Renal cortex interstitium (tissue), 15 donors: ENCODE results near the gene CBFA2T3. TPM values are rescaled to one million over a fixed set of nuclear protein-coding genes. Genes with fewer than 3 reads are reported as not detected.
"Not testable (repeated sequence)": the region's sequence is repeated elsewhere in the genome, so short reads cannot be mapped to it uniquely, and the experiment has no call there.

Source experiments
- DNase-seq, 11 donors: peaks; one replicate each; pipeline ENCODE4 v3.0.0-alpha.2; 2013; ENCODE audit warnings: low read depth in 9 of 11, low spot score in 4 of 11; ENCODE audit errors: extremely low read depth in 1 of 11
- long read RNA-seq, 16 experiments: transcript quantifications; one replicate each; lab custom pipeline, GENCODE V29; 2026
- polyA plus RNA-seq, 3 donors: library from polyadenylated mRNA; unstranded; fragments of 120-200 nt; gene quantifications; one replicate each; pipeline ENCODE4 v1.2.1, GENCODE V29; 2013; ENCODE audit not compliant: insufficient read length in 3 of 3

Gene CBFA2T3
- 1 to 10 TPM; 2.6 to 5.5 (median 2.7) TPM for polyA plus RNA-seq
- long read RNA-seq, donor 1: 0 reads
- long read RNA-seq, donor 2, partial matches to known transcripts: 6 of 6 reads
- long read RNA-seq, donor 2, other reads (novel, unspliced or antisense): 0 of 6 reads
- long read RNA-seq, donor 3: 0 reads
- long read RNA-seq, donor 4: 0 reads
- long read RNA-seq, donor 5: 0 reads
- long read RNA-seq, donor 6: 0 reads
- long read RNA-seq, donor 7: 0 reads
- long read RNA-seq, donor 8: 0 reads
- long read RNA-seq, donor 9: 0 reads
- long read RNA-seq, donor 10: 0 reads
- long read RNA-seq, donor 11: 0 reads
- long read RNA-seq, donor 12: 0 reads
- long read RNA-seq, donor 13: 0 reads
- long read RNA-seq, donor 14: 0 reads
- long read RNA-seq, donor 15: 0 reads
- long read RNA-seq, donor 16, full-length matches to known transcripts: 2 of 2 reads
- long read RNA-seq, donor 16, partial matches to known transcripts: 0 of 2 reads
- long read RNA-seq, donor 16, other reads (novel, unspliced or antisense): 0 of 2 reads

DNA sequence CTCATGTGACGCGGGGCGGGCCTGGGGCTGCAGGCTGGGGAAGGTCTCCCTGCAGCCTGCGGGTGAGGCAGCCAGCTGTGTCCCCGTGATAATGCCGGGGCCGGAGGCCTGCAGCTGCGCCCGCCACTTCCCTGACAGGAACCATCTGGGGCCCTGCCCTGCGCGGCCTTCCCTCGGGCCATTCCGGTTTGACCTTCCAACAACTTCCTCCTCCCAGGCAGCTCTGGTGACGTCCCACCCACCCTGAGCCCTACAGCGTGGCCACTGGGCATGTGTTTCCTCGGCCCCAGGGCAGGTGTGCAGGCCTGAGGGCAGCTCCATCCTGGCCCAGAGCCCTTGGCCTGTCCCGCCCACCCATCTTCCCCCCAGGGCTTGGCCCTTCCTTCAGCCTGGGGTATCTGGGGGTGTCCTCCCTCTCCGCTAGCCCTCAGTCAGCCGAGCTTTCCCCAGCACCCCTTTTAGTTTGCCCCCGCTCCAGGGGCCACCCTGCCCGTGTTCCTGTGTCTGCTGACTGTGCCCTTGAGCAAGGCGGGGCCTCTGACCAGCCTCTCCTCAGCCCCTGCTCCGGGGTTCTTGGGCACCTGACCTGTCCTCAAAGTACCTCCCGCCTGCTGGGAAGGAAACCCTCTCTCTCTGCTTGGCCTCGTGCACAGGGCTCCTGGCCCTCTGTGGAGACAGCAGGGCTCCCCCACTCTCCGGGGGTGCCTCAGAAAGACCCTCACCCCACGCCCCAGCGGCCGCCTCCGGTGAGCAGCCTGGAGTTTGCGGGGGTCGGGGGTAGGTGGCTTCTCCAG, at the start of gene CBFA2T3:
Gene CBFA2T3, minus strand, starts transcription at position 190 of the 794 bp plus-strand sequence. CDS start 400 bp downstream, outside the sequence.
- peak in 10 of 11 donors; percentile 41 to 72 (median 68) for DNase-seq

DNA sequence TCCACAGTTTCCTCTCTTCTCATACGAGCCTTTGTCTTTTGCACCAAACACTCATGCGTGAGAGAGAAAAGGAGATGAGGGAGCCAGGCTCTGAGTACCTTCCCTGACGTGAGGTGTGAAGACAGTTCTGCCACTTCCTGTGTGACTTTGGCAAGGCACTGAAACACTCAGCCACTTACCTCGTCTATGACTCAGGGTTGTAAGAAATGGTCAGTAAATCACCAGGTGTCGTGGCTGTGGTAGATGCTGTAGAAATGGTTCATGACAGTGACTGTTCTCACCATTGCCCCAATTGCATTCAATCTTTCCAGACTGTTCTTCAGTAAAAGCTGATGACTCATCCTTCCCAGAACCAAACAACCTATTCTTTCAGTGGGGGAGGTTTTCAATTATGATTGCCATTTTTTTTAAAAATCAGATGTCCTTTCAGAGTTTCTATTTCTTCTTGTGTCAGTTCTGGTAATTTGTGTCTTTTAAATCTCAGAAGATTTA, 49.2 kb upstream of the CBFA2T3 start:
- no peak for DNase-seq

DNA sequence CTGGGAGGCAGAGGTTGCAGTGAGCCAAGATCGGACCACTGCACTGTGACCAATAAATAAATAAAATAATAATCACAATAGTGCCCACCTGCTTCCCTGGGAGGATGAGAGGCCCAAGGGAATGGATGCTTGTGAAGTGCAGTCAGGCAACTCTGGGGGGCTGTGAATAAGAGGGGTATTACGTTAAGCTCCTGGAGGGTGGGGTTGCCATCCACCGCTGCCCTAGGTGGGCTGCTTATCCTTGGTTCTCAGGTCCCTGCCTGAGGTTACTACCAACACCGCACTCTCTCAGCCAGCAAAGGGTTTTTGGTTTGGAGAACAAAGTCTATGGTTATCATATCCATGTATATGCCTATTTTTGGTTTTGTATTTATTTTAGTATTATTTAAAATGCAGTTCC, 48.6 kb upstream of the CBFA2T3 start:
- no peak for DNase-seq

DNA sequence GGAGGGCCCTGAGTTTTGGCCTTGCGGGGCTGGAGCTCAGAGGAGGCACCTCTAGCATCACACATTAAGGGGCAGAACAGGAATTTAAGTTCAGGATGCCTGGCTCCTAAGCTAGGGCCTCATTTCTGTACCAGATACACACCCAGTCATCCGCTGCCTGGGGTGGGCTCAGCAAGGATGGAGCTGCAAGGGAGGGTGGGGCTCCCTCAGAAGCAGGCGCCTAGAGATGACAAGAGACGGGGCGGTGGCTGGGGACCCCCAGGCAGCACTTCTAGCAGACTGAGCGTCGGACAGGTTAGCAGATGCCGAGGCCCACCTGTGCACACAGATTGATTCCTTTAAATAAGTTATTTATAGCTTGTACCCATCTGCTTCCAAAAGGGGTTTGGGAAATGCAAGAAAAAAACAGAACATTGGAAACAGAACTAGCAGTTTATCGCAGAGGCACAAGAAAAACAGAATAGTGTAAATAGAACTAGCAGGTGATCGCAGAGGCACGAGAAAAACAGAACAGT, 47.6 kb upstream of the CBFA2T3 start:
- no peak for DNase-seq

DNA sequence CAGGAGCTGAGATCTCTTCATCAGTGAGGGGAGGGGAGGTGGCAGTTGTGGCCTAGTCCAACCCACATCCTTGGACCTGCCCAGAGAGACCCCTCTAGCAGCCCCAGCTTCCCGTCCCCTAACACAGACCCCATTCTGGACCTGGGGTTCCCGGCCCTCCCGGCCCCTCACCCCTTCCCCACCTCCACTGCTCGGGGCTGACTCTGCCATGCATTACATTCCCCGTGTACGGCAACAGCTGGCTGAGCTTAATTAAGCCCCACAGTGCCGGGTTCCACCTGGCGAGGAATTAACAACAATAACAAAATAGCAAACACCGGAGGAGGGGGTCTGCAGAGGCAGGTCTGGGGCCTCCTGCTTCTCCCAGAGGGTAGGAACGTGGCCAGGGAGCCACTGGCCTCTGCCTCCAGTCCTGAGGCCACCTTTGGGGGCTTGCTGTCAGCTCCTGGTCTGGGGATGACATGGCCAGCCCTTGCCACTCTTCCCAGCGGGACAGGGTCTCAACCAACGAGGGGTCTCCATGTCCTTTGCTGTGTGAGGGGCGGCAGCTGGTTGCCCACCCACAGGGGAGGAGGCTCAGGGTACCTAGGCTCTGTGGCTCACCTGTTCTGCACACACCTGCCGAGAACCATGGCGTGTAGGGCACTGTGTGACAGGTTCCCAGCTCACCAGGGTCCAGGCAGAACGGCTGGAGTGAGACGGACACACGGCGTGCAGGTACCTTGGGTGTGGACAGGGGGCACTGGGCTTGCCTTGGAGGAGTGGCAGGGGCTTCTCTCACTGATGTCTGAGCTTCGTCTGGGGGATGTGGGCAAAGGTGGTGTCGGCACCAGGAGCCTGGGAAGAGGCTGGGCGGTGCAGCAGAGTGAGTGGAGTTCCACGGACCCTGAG, 46.9 kb upstream of the CBFA2T3 start:
- no peak for DNase-seq

DNA sequence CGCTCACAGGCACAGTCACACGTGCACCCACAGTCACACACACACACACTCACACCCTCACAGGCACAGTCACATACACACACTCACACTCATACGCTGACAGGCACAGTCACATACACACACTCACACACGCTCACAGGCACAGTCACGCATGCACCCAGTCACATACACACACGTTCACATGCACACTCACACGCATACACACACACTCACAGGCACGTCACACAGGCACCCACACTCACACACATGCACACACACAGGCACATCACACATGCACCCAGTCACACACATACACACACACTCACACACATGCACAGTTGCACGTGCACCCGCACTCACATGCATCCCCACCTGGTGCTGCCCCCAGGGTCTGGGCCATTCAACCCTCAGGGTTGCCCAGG, 46.1 kb upstream of the CBFA2T3 start:
- no peak for DNase-seq

DNA sequence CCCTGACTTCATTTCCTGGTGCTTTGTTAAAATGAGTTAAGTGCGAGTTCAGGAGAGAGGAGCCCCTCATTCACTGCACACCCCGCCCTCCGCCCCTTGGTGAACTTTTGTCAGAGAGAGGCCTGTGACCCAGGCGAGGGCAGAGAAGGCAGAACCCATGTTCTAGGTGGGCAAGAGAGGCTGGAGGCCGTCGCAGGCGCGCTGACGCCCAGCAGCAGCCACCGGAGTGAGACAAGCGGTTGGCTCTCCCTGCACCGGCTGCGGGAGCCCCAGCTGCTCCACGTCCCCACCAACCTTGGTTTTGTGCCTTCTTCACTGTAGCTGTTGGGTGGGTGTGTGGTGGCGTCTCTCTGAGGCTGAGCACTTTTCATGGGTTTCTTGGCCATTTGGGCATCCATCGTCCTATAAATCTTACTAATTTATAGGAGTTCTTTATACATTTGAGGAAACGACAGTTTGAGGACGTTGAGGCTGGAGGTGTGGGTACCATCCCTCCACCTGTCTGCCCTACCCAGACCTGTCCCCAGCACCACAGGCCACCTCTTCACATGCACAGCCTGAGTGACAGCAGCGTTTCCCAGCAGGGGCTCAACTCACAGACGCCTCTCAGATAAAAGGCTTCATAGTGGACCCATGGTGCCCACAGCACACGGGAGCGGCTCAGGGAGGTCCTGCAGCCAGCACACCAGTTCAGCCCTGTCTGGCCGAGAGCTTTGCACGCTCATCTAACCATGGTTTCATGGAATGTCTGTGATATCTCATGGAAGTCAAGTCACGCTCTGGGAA, 45.2 kb upstream of the CBFA2T3 start:
- DNase-seq: no peak

DNA sequence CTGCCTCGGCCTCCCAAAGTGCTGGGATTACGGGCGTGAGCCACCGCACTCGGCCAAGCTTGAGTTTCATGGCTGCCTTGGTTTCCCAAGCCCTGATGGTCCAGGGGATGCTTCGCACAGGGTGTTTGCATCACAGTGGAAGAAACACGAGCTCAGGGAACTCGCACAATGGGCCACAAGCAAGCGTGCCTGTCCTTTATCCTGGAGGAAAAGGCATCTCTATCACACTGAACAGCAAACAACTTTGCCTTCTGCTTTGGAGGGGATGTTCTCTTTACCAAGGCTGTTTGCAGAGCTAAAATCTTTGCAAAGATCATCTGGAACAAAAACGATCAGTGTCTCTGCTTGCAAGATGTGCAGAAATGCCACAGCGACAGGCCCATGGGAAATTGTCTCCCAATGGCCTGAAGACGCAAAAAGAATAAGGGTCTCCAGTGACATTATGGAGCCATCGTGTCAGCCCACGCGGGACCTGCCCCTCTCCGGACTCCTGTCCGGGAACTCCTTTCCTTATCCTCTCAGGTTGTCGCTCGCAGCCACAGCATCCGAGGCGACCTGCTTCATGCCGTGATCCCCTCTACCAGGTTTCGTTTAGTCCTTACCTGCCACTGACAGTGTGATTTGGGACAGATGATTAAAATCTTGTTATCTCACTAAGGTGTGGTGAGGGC, 44.1 kb upstream of the CBFA2T3 start:
- DNase-seq: no peak

DNA sequence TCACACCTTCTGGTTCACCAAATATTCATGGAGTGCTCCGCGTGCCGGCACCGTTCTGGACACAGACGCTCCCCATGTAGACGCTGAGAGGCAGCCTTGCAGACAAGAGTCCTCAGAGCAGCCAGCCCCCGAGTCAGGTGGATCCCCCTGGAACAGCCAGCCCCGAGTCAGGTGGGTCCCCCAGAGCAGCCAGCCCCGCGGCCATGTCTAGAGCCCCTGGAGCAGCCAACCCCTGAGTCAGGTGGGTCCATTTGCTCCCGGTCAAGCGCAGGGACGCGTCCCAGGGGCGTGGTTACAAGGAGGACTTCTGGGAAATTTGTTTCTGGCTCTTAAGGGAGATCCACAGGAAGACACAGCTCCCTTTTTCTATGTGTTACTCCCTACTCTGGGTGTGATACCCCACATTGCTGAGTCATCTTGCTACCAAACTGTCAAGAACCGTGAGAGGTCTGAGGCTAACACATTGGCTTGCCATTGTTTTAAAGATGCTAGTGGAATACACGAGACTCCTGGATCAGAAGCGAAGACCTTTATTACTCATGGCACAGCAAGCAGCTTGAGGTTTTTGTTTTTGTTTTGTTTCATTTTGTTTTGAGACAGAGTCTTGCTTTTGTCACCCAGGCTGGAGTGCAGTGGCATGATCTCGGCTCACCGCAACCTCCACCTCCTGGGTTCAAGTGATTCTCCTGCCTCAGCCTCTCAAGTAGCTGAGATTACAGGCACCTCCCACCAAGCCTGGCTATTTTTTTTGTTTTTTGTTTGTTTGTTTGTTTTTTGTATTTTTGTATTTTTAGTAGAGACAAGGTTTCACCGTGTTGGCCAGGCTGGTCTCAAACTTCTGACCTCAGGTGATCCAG, 43.3 kb upstream of the CBFA2T3 start:
- no peak for DNase-seq

DNA sequence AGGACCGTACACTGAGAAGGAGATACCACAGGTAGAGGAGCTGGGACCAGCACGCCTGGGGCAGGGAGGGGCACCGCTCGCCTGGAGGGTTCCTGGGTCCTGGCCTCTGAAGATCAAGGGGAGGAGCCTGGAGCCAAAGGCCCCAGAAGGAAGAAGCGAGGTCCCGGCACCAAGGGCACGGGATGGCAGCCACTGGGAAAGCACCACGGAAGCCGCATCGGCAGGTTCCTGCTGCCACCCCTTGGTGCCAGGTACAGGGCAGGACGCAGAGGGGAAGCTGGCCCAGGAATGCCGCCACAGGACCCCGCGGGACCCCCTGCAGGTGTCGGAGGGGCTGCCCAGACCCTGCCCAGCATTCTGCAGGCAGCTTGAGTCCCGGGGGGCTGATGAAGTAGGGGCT, 42.5 kb upstream of the CBFA2T3 start:
- DNase-seq: no peak

DNA sequence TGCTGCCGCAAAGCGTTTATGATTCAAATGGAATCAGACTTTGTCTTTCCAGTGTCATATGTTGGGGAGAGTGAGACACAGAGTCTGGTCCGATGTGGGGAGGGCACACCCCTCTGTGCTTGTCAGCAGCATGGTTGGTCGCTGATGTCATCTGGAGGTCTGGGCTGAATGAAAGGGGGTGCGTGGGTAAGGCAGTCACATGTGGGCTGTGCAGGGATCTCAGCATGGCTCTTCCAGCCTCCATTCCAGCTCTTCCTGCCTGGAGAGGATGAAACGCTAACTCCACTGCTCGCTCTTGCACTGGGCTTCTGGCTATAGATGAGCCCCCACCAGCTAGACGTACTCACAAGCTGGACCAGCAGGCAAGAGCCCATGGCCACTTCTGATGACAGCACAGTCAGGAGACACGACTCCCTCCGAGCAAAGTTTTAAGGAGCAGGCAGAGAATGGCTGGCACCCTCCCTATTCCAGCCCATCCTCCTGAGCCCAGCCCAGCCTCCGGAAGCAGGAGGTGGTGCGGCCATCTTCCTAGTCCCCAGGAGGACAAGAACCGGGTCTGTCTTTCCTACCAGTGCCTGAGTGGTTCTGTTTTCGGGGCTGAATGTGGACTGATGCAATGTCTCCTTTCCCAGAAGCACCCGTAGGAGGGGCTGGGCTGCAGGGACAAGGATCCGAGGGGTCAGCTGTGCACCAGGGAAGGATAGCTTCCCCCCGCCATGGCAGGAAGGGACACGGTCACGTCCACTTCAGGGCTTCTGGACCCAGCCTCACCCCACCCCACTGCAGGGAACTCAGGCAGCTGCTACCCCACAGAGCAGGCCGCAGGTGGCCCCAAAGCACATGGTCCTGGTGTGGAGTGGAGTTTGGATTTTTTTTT, 41.5 kb upstream of the CBFA2T3 start:
- DNase-seq: no peak

DNA sequence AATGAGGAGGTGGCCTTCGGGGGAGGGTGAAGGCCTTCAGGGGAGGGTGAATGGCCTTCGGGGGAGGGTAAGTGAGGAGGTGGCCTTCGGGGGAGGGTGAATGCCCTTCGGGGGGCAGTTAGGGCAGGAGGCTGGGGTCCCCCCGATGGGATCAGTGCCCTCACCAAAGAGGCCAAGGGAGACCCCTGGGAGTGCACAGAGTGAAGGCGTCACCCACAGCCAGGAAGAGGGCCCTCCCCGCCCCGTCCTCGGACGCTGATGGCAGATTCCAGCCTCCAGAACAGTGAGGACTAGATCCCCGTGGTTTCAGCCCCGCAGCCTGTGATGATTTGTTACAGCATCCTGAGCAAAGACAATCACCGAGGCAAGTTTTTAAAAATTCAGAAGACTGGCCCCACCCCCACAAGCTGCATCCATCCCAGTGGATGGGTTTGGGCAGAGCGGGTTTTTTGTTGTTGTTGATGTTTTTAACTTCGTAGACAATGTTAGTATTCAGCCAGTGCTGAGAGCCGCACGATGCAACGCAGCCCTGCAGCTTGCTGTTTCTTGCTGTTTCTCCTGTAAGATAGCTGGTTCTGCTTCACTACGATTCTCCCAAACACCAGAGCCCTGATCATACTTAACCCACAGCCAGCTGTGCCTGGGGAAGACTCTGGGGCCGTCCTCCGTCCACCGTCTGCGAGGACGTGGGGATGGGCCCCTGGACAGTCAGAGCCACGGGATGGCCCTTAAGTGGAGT, 40.7 kb upstream of the CBFA2T3 start:
- no peak for DNase-seq

DNA sequence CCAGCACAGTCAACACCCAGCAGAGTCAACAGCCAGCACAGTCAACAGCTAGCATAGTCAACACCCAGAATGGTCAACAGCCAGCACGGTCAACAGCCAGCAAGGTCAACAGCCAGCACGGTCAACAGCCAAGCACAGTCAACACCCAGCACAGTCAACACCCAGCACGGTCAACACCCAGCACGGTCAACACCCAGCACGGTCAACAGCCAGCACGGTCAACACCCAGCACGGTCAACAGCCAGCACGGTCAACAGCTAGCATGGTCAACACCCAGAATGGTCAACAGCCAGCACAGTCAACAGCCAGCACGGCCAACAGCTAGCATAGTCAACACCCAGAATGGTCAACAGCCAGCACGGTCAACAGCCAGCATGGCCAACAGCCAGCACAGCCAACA, 39.6 kb upstream of the CBFA2T3 start:
- DNase-seq: not testable (repeated sequence)

DNA sequence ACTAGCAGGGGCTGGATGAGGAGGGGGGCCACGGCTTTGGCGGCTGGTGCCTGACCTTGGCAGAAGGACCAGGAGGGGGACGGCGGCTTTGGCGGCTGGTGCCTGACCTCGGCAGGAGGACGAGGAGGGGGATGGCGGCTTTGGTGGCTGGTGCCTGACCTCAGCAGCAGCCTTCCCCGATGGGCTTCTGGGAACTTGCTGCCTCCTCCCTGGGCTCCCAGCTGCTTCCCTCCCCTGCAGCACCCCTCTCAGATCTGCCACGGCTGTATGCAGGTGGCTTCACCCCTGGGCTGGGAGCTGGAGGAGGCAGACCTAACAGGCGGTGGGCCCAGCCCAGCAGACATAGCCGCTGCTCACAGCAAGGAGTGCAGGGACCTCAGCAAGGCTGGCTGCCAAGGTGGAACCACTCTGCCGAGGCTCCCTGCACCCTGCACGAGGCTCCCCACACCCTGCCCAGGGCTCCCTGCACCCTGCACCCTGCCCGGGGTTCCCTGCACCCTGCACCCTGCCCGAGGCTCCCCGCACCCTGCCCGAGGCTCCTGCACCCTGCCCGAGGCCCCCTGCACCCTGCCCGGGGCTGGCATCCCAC, 38.4 kb upstream of the CBFA2T3 start:
- no peak for DNase-seq
